ENCODE data around the gene SCNN1A. TPM values are rescaled to one million over a fixed set of nuclear protein-coding genes. Genes with fewer than 3 reads are reported as not detected.

SCNN1A gene
- total RNA-seq, 1 experiment from 2014 or later: 111 TPM

GRCh38 chr12:6341417-6342139 lies 33.8 kb downstream of the SCNN1A start, which contains the start of gene TNFRSF1A:
TNFRSF1A (minus strand) TSS chr12:6342076; CDS start chr12:6341814, 262 bp downstream.
- H2BK12ac ChIP-seq (ENCODE audit: insufficient read length, low read depth, low read length): no peak within 1 kb of the TSS
- H3T11ph ChIP-seq (ENCODE audit: low read length): no peak within 1 kb of the TSS
- peaks cover 29% of the 10 kb centered on the region; the same call in 1 of the 2 replicates for H3K79me2 ChIP-seq (ENCODE audit: insufficient read depth, low read length)
- no peak within 1 kb of the TSS for H3K23ac ChIP-seq (ENCODE audit: insufficient read length, low read depth, low read length)
- H3K4me1 ChIP-seq (ENCODE audit: insufficient read depth, low read length): peaks cover 30% of the 10 kb centered on the region
- peak within 1 kb of the TSS; percentile 73 for H3K9ac ChIP-seq (ENCODE audit: extremely low read depth, insufficient read length, low read length)
- no peak within 1 kb of the TSS for H2AK5ac ChIP-seq (ENCODE audit: insufficient read length, low read length)
- peak; percentile 82 for DNase-seq
- H3K56ac ChIP-seq (ENCODE audit: insufficient read length, low read depth, low read length): no peak within 1 kb of the TSS
- H3K27ac ChIP-seq (ENCODE audit: insufficient read length, low read depth, low read length): no peak within 1 kb of the TSS
- H4K20me1 ChIP-seq (ENCODE audit: control insufficient read depth, insufficient read depth, insufficient read length): no peaks in the 10 kb centered on the region
- no peak within 1 kb of the TSS for H2BK5ac ChIP-seq (ENCODE audit: insufficient read length, low read length)
- Mint-ChIP-seq H3K4me1 (peaks cover 27 to 31% of the 10 kb centered on the region in 2 experiments), H3K36me3 (ENCODE audit: insufficient read depth in 1 of 3, low read depth in 3 of 3) (peaks cover 0 to 8% (median under 1%) of the 10 kb centered on the region in 3 experiments; a peak in 3 of 7 replicates), H3K27ac (peak within 1 kb of the TSS; percentile 85 to 94 (median 88)), H3K27me3 (ENCODE audit: low read depth) (no peaks in the 10 kb centered on the region; the same call in 1 of the 2 replicates), H3K4me3 (peak within 1 kb of the TSS in 1 of 2 experiments; percentile 16; a peak in 2 of 5 replicates), H3K9me3 (no peaks in the 10 kb centered on the region)
- H4K91ac ChIP-seq (ENCODE audit: insufficient read length, low read depth, low read length): no peak within 1 kb of the TSS
- H4K5ac ChIP-seq (ENCODE audit: insufficient read length, low read depth, low read length): no peak within 1 kb of the TSS
- no peak within 1 kb of the TSS for H2AFZ ChIP-seq (ENCODE audit: low read length)
- WGBS (ENCODE audit: extremely low coverage, insufficient read length, low lambda C conversion rate): no CpG with 5 or more reads among the region's 21 CpGs
- no peaks in the 10 kb centered on the region for H3K9me3 ChIP-seq (ENCODE audit: control insufficient read depth, low read depth, low read length)
- H3K4ac ChIP-seq (ENCODE audit: low read depth, low read length): no peak within 1 kb of the TSS
- H4K8ac ChIP-seq (replicated peaks; ENCODE audit: insufficient read length, low read depth, low read length): no peak within 1 kb of the TSS
- H3K79me1 ChIP-seq (ENCODE audit: insufficient read depth, low read depth, low read length, poor library complexity, severe bottlenecking): no peaks in the 10 kb centered on the region
- H3K14ac ChIP-seq (ENCODE audit: insufficient read depth, low read length): peak within 1 kb of the TSS; percentile 70
- H3K4me2 ChIP-seq (ENCODE audit: insufficient read depth, insufficient read length, low read length): peak within 1 kb of the TSS; percentile 97
- no peak within 1 kb of the TSS for H3K18ac ChIP-seq (ENCODE audit: insufficient read length, low read depth, low read length)
- H3K27me3 ChIP-seq (ENCODE audit: insufficient read depth, low read length): no peaks in the 10 kb centered on the region
- peaks cover 22% of the 10 kb centered on the region for H3K23me2 ChIP-seq (ENCODE audit: insufficient read length, low read depth, low read length, poor library complexity, severe bottlenecking)
- no peak within 1 kb of the TSS for H2BK120ac ChIP-seq (ENCODE audit: low read depth, low read length, poor library complexity, severe bottlenecking)
- no peak within 1 kb of the TSS for H2BK20ac ChIP-seq (ENCODE audit: low read depth, low read length, poor library complexity, severe bottlenecking)
- no peak for TF ChIP-seq CTCF (conservative IDR thresholded peaks at IDR 0.05)
- 0 out of 2 replicates have a peak within 1 kb of the TSS, but pooled peaks have one; percentile 5 for H2BK15ac ChIP-seq (ENCODE audit: low read depth, low read length)

Measured in H9 (cell line).